Adipocyte (in vitro differentiated cells): ENCODE measurements around the gene WDFY3.

Source experiments
- DNase-seq: peaks from one replicate; pipeline ENCODE4 v3.0.0-alpha.2; 2015; ENCODE audit warnings: low read depth
- H3K27me3 ChIP-seq: replicated peaks from 2 replicates; pipeline ENCODE4 v1.7.0; 2013; ENCODE audit warnings: mild to moderate bottlenecking, low read length, moderate library complexity; ENCODE audit not compliant: control insufficient read depth, insufficient read depth
- H3K36me3 ChIP-seq: 2 replicates; pipeline ENCODE4 v1.7.0; 2013; ENCODE audit warnings: low read length, mild to moderate bottlenecking, moderate library complexity; ENCODE audit not compliant: control insufficient read depth, insufficient read depth, severe bottlenecking
- H3K4me1 ChIP-seq: 2 replicates; pipeline ENCODE4 v1.7.0; 2013; ENCODE audit warnings: mild to moderate bottlenecking, low read length, moderate library complexity; ENCODE audit not compliant: control insufficient read depth, insufficient read depth
- H3K4me3 ChIP-seq: 2 replicates; pipeline ENCODE4 v1.7.0; 2013; ENCODE audit warnings: mild to moderate bottlenecking, low read length, moderate library complexity
- H3K9ac ChIP-seq: 2 replicates; pipeline ENCODE4 v1.7.0; 2013; ENCODE audit warnings: mild to moderate bottlenecking, low read length, moderate library complexity
- H3K9me3 ChIP-seq: 2 replicates; pipeline ENCODE4 v1.7.0; 2013; ENCODE audit warnings: mild to moderate bottlenecking, low read length, moderate library complexity; ENCODE audit not compliant: control insufficient read depth

Gene WDFY3

DNA sequence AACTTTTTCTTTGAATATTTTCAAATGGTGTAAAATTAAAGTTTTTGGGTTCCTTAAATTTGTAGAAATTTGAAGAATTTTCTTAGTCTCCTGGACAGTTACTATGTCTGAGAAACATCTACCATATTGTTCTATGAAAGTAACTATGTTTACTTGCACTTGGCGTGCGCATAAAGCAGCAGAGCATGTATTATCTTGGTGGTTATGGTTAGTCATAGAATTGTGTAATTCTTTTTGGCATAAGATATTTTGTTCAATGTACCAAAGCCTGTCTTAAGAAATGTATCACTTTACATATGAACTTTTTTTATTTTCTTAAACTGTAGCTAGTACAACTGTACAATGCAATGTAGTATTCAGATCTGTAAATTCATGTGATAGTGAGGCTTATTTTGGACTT is 334.4 kb downstream of the WDFY3 start:
- H3K36me3 ChIP-seq: no peaks in the 10 kb centered on the region
- no peak overlapping the region for H3K4me3 ChIP-seq
- no peaks in the 10 kb centered on the region for H3K27me3 ChIP-seq
- H3K4me1 ChIP-seq: peaks cover 16% of the 10 kb centered on the region
- H3K9ac ChIP-seq: no peak overlapping the region
- no peaks in the 10 kb centered on the region for H3K9me3 ChIP-seq
- DNase-seq: peak; percentile 80

- H3K9me3 ChIP-seq: no peaks in the 10 kb centered on the region
- peaks cover 16% of the 10 kb centered on the region for H3K4me1 ChIP-seq
- no peak overlapping the region for H3K4me3 ChIP-seq
- peak; percentile 18 for DNase-seq
- H3K36me3 ChIP-seq: no peaks in the 10 kb centered on the region
- H3K9ac ChIP-seq: no peak overlapping the region
- H3K27me3 ChIP-seq: no peaks in the 10 kb centered on the region
These were observed 334.9 kb downstream of the WDFY3 start for GRCh38 chr4:84631573-84631972.

GRCh38 chr4:84626673-84627072 is 339.8 kb downstream of the WDFY3 start:
- H3K36me3 ChIP-seq: no peaks in the 10 kb centered on the region
- H3K27me3 ChIP-seq: no peaks in the 10 kb centered on the region
- no peak overlapping the region for H3K9ac ChIP-seq
- peaks cover 4% of the 10 kb centered on the region for H3K4me1 ChIP-seq
- H3K4me3 ChIP-seq: no peak overlapping the region
- DNase-seq: no peak
- H3K9me3 ChIP-seq: no peaks in the 10 kb centered on the region

- no peaks in the 10 kb centered on the region for H3K27me3 ChIP-seq
- no peak overlapping the region for H3K4me3 ChIP-seq
- no peaks in the 10 kb centered on the region for H3K36me3 ChIP-seq
- H3K4me1 ChIP-seq: no peaks in the 10 kb centered on the region
- DNase-seq: no peak
- H3K9me3 ChIP-seq: no peaks in the 10 kb centered on the region
- H3K9ac ChIP-seq: no peak overlapping the region
These were observed 342.8 kb downstream of the WDFY3 start for GRCh38 chr4:84623661-84624060.

- Histone ChIP-seq H3K4me1 (no peaks in the 10 kb centered on the region), H3K9me3 (no peaks in the 10 kb centered on the region), H3K9ac (no peak overlapping the region), H3K4me3 (no peak overlapping the region), H3K27me3 (no peaks in the 10 kb centered on the region), H3K36me3 (no peaks in the 10 kb centered on the region)
- DNase-seq: no peak
These were observed 343.5 kb downstream of the WDFY3 start for GRCh38 chr4:84622959-84623358.
